Liver (tissue), 9 donors: ENCODE measurements around the gene GUCA1A. TPM values are rescaled to one million over a fixed set of nuclear protein-coding genes. Genes with fewer than 3 reads are reported as not detected.

Experiments used
- DNase-seq: peaks from one replicate; pipeline ENCODE4 v3.0.0-alpha.2; 2017; ENCODE audit warnings: low spot score
- H3K27ac ChIP-seq, 2 donors: one replicate each; pipeline ENCODE4 v1.7.0; 2013; ENCODE audit warnings: inconsistent platforms in 2 of 2, low read length in 2 of 2, control low read depth in 1 of 2, low read depth in 1 of 2, mild to moderate bottlenecking in 1 of 2
- H3K27me3 ChIP-seq, 4 donors: one replicate each; pipeline versions ENCODE4 v1.6.1 to v1.7.0; 2013; ENCODE audit warnings: low read length in 3 of 4, inconsistent platforms in 1 of 4, mild to moderate bottlenecking in 1 of 4, moderate library complexity in 1 of 4; ENCODE audit not compliant: control insufficient read depth in 4 of 4, insufficient read depth in 4 of 4
- H3K36me3 ChIP-seq, 4 donors: one replicate each; pipeline versions ENCODE4 v1.6.1 to v1.7.0; 2013; ENCODE audit warnings: low read length in 3 of 4, mild to moderate bottlenecking in 3 of 4, low read depth in 1 of 4, moderate library complexity in 1 of 4; ENCODE audit not compliant: control insufficient read depth in 4 of 4, insufficient read depth in 3 of 4
- H3K4me1 ChIP-seq, 4 donors: one replicate each; pipeline versions ENCODE4 v1.6.1 to v1.7.0; 2013; ENCODE audit warnings: low read length in 3 of 4, mild to moderate bottlenecking in 3 of 4, moderate library complexity in 1 of 4; ENCODE audit not compliant: control insufficient read depth in 4 of 4, insufficient read depth in 4 of 4
- H3K4me3 ChIP-seq, 3 donors: one replicate each; pipeline versions ENCODE4 v1.6.1 to v1.7.0; 2013; ENCODE audit warnings: low read length in 3 of 3, control low read depth in 1 of 3, low read depth in 1 of 3, mild to moderate bottlenecking in 1 of 3
- H3K9ac ChIP-seq, 2 donors: one replicate each; pipeline ENCODE4 v1.7.0; 2013; ENCODE audit warnings: low read length in 2 of 2, mild to moderate bottlenecking in 2 of 2, moderate library complexity in 2 of 2, control low read depth in 1 of 2, low read depth in 1 of 2
- H3K9me3 ChIP-seq, 4 donors: one replicate each; pipeline versions ENCODE4 v1.6.1 to v1.7.0; 2013; ENCODE audit warnings: low read length in 3 of 4; ENCODE audit not compliant: control insufficient read depth in 4 of 4
- EGR1 ChIP-seq, 2 donors: IDR thresholded peaks; 2 replicates each; pipeline ENCODE4 v1.6.1; 2016 to 2018; ENCODE audit warnings: antibody characterized with exemption in 2 of 2, low read depth in 2 of 2
- FOXA1 ChIP-seq: IDR thresholded peaks from 2 replicates; pipeline ENCODE4 v1.6.1; 2016; ENCODE audit warnings: antibody characterized with exemption
- FOXA2 ChIP-seq: IDR thresholded peaks from 2 replicates; pipeline ENCODE4 v1.6.1; 2016; ENCODE audit warnings: antibody characterized with exemption
- HNF4A ChIP-seq, 2 donors: conservative IDR thresholded peaks; 2 replicates each; pipeline ENCODE4 v1.6.1; 2016; ENCODE audit warnings: antibody characterized with exemption in 2 of 2, mild to moderate bottlenecking in 2 of 2
- JUND ChIP-seq, 2 donors: IDR thresholded peaks; 2 replicates each; pipeline ENCODE4 v1.6.1; 2016; ENCODE audit warnings: antibody characterized with exemption in 2 of 2
- MAX ChIP-seq: IDR thresholded peaks from 2 replicates; pipeline ENCODE4 v1.6.1; 2016; ENCODE audit warnings: antibody characterized with exemption
- RAD21 ChIP-seq, 2 donors: IDR thresholded peaks; 2 replicates each; pipeline ENCODE4 v1.6.1; 2016; ENCODE audit warnings: antibody characterized with exemption in 2 of 2, mild to moderate bottlenecking in 2 of 2
- REST ChIP-seq: IDR thresholded peaks from 2 replicates; pipeline ENCODE4 v1.6.1; 2016; ENCODE audit warnings: antibody characterized with exemption, mild to moderate bottlenecking
- RXRA ChIP-seq, 2 donors: IDR thresholded peaks; 2 replicates each; pipeline ENCODE4 v1.6.1; 2017 to 2018; ENCODE audit warnings: antibody characterized with exemption in 2 of 2, mild to moderate bottlenecking in 1 of 2
- TAF1 ChIP-seq: conservative IDR thresholded peaks from 2 replicates; pipeline ENCODE4 v1.6.1; 2016; ENCODE audit warnings: antibody characterized with exemption, mild to moderate bottlenecking
- YY1 ChIP-seq: IDR thresholded peaks from 2 replicates; pipeline ENCODE4 v1.6.1; 2016; ENCODE audit warnings: antibody characterized with exemption, mild to moderate bottlenecking
- ZBTB33 ChIP-seq: IDR thresholded peaks from 2 replicates; pipeline ENCODE4 v1.6.1; 2016; ENCODE audit warnings: antibody characterized with exemption
- WGBS: extraction: QIAGEN DNeasy Blood & Tissue Kit; methylation state at CpG from one replicate; pipeline ENCODE4 v1.1.7; 2013; 5-methylcytosine and 5-hydroxymethylcytosine counted together
- polyA plus RNA-seq, 2 donors: library from polyadenylated mRNA; stranded (reverse) in 1 of 2; unstranded in 1 of 2; fragments of 200-250 nt in 1 of 2; fragments of >200 nt in 1 of 2; fragmentation: Nextera tagmentation in 1 of 2; extraction: Ambion mirVana in 1 of 2; gene quantifications; one replicate each; pipeline versions ENCODE4 v1.2.1 to v1.2.3, GENCODE V29; 2013 to 2015
- total RNA-seq, 2 donors: library from RNA; depleted of rRNA; stranded (reverse); fragments of >200 nt; gene quantifications; one replicate each; pipeline ENCODE4 v1.2.3, GENCODE V29; 2014
- donor health status: healthy.
- donor health status: healthy.
- donor health status: healthy.
- donor health status: healthy.
- donor health status: healthy.

The GUCA1A gene
- total RNA-seq (not detected), polyA plus RNA-seq (not detected)

- Histone ChIP-seq H3K9ac (no peak within 1 kb of the TSS), H3K4me1 (no peaks in the 10 kb centered on the region), H3K27ac (no peak within 1 kb of the TSS), H3K9me3 (no peaks in the 10 kb centered on the region), H3K4me3 (no peak within 1 kb of the TSS), H3K27me3 (no peaks in the 10 kb centered on the region), H3K36me3 (no peaks in the 10 kb centered on the region)
- WGBS: 93% methylated on average over 2 of the region's 2 CpGs
- no peak for DNase-seq
- TF ChIP-seq FOXA2 (no peak), MAX (no peak)
These were observed at the start of gene GUCA1A for GRCh38 chr6:42173101-42173500. GUCA1A (plus strand) TSS chr6:42173364; CDS start chr6:42173614, 250 bp downstream.

GRCh38 chr6:42123379-42124103, 49.6 kb upstream of the GUCA1A start:
- H3K4me3 ChIP-seq: no peak overlapping the region
- peaks cover 0 to 3% (median 1%) of the 10 kb centered on the region in 4 donors for H3K4me1 ChIP-seq
- no peak for DNase-seq
- TF ChIP-seq YY1: no peak
- no peak for TF ChIP-seq EGR1 (IDR thresholded peaks at IDR 0.05; ENCODE audit: low read depth in 2 of 2)
- TF ChIP-seq RXRA (IDR thresholded peaks at IDR 0.05): no peak
- TF ChIP-seq REST: no peak
- TF ChIP-seq RAD21 (IDR thresholded peaks at IDR 0.05): no peak
- no peak for TF ChIP-seq JUND (IDR thresholded peaks at IDR 0.05)
- no peak for TF ChIP-seq ZBTB33
- TF ChIP-seq FOXA1: no peak
- no peak for TF ChIP-seq MAX
- 89% methylated on average over 11 of the region's 11 CpGs for WGBS
- H3K27ac ChIP-seq: no peak overlapping the region
- H3K36me3 ChIP-seq: no peaks in the 10 kb centered on the region
- no peaks in the 10 kb centered on the region for H3K27me3 ChIP-seq
- no peaks in the 10 kb centered on the region for H3K9me3 ChIP-seq
- no peak overlapping the region for H3K9ac ChIP-seq

- DNase-seq: no peak
- WGBS: 87% methylated on average over 9 of the region's 9 CpGs
- Histone ChIP-seq H3K27me3 (no peaks in the 10 kb centered on the region), H3K9ac (no peak overlapping the region), H3K27ac (no peak overlapping the region), H3K9me3 (no peaks in the 10 kb centered on the region), H3K4me3 (no peak overlapping the region), H3K4me1 (no peaks in the 10 kb centered on the region), H3K36me3 (no peaks in the 10 kb centered on the region)
- TF ChIP-seq RXRA (IDR thresholded peaks at IDR 0.05) (no peak), HNF4A (conservative IDR thresholded peaks at IDR 0.05) (no peak), FOXA2 (no peak), TAF1 (no peak), RAD21 (IDR thresholded peaks at IDR 0.05) (no peak), YY1 (no peak), JUND (IDR thresholded peaks at IDR 0.05) (no peak), REST (no peak), ZBTB33 (no peak)
These were observed 48.8 kb upstream of the GUCA1A start for GRCh38 chr6:42124223-42124836.
